HEK293 (cell line): ENCODE measurements around the gene ALOX15.
A peak's percentile ranks its signal among the peaks of the same experiment; 100 is the strongest.

Experiments
- CTCF ChIA-PET: fragments of 350-600 bp; formaldehyde crosslinking; extraction: SDS; loops from one replicate; lab custom pipeline; 2021; ENCODE audit warnings: antibody characterized with exemption; lab: Yijun Ruan, JAX
- POLR2A ChIA-PET: fragments of 300-600 bp; formaldehyde crosslinking; extraction: SDS; loops from one replicate; lab custom pipeline; 2020; ENCODE audit warnings: antibody characterized with exemption, inconsistent platforms; lab: Yijun Ruan, JAX
- H3K27ac ChIP-seq: fragments of 200-500 bp; sonication (Bioruptor generic); 2 replicates; pipeline ENCODE4 v1.5.1; 2014; ENCODE audit warnings: low read depth, low read length, control low read depth, inconsistent platforms; ENCODE audit errors: extremely low read depth
- H3K36me3 ChIP-seq, 2 experiments: fragments of 200-500 bp in 1 of 2; sonication (Bioruptor generic) in 1 of 2; 1 replicate in 1 of 2; 2 replicates in 1 of 2; pipeline ENCODE4 v1.5.1; 2014 to 2017; ENCODE audit warnings: inconsistent platforms in 2 of 2, low read length in 2 of 2; ENCODE audit not compliant: control insufficient read depth in 2 of 2, insufficient read depth in 1 of 2
- H3K4me1 ChIP-seq: fragments of 200-500 bp; sonication (Bioruptor generic); 2 replicates; pipeline ENCODE4 v1.5.1; 2014; ENCODE audit warnings: mild to moderate bottlenecking, low read length, inconsistent platforms; ENCODE audit not compliant: control insufficient read depth, insufficient read depth
- H3K4me3 ChIP-seq: 2 replicates; pipeline ENCODE4 v1.5.1; 2011; ENCODE audit warnings: low read depth, mild to moderate bottlenecking, control low read depth, low read length, moderate library complexity
- H3K9me3 ChIP-seq: fragments of 200-500 bp; sonication (Bioruptor generic); 2 replicates; pipeline ENCODE4 v1.5.1; 2014; ENCODE audit warnings: low read depth, low read length, inconsistent platforms; ENCODE audit not compliant: control insufficient read depth, insufficient read depth
- HOXA7 ChIP-seq: sonication (generic); formaldehyde crosslinking; IDR thresholded peaks from 2 replicates; pipeline ENCODE4 v1.8.1; 2022; ENCODE audit warnings: missing genetic modification reagents, borderline replicate concordance
- OVOL3 ChIP-seq: fragments of 450-650 bp; formaldehyde crosslinking; IDR thresholded peaks from 2 replicates; pipeline ENCODE4 v1.5.1; 2016; ENCODE audit warnings: missing biosample characterization, missing genetic modification characterization
- PRDM1 ChIP-seq: fragments of 450-650 bp; formaldehyde crosslinking; IDR thresholded peaks from 2 replicates; pipeline ENCODE4; 2016; ENCODE audit warnings: missing biosample characterization, missing genetic modification characterization
- PRDM10 ChIP-seq: fragments of 450-650 bp; formaldehyde crosslinking; IDR thresholded peaks from 2 replicates; pipeline ENCODE4 v1.5.1; 2016; ENCODE audit warnings: missing biosample characterization, missing genetic modification characterization
- SCRT1 ChIP-seq: fragments of 450-650 bp; formaldehyde crosslinking; IDR thresholded peaks from 2 replicates; pipeline ENCODE4 v1.5.1; 2016; ENCODE audit warnings: missing biosample characterization, missing genetic modification characterization, borderline replicate concordance
- SETDB1 ChIP-seq: IDR thresholded peaks from one replicate; pipeline ENCODE4 v1.6.1; 2017; ENCODE audit warnings: mild to moderate bottlenecking, low read length, moderate library complexity, mixed read lengths; ENCODE audit not compliant: insufficient read length
- TCF7L2 ChIP-seq: IDR thresholded peaks from 2 replicates; pipeline ENCODE4 v1.6.1; 2011; ENCODE audit warnings: low read depth, mild to moderate bottlenecking, inconsistent platforms, low read length, moderate library complexity, borderline replicate concordance
- ZBTB26 ChIP-seq: fragments of 450-650 bp; formaldehyde crosslinking; optimal IDR thresholded peaks from 2 replicates; pipeline ENCODE3; 2016; ENCODE audit warnings: missing biosample characterization, mild to moderate bottlenecking, missing genetic modification characterization
- ZBTB6 ChIP-seq: fragments of 450-650 bp; formaldehyde crosslinking; IDR thresholded peaks from 2 replicates; pipeline ENCODE4 v1.5.1; 2017; ENCODE audit warnings: missing biosample characterization, missing genetic modification characterization
- ZNF24 ChIP-seq: fragments of 450-650 bp; formaldehyde crosslinking; IDR thresholded peaks from 2 replicates; pipeline ENCODE4 v1.5.1; 2016; ENCODE audit warnings: missing biosample characterization, missing genetic modification characterization
- ZNF354C ChIP-seq: fragments of 450-650 bp; formaldehyde crosslinking; IDR thresholded peaks from 2 replicates; pipeline ENCODE4 v1.5.1; 2016; ENCODE audit warnings: missing biosample characterization, missing genetic modification characterization, low read depth, borderline replicate concordance
- ZNF366 ChIP-seq: fragments of 450-650 bp; formaldehyde crosslinking; conservative IDR thresholded peaks from 2 replicates; pipeline ENCODE4 v1.5.1; 2016; ENCODE audit warnings: missing biosample characterization, missing genetic modification characterization
- ZNF488 ChIP-seq: fragments of 450-650 bp; formaldehyde crosslinking; IDR thresholded peaks from 2 replicates; pipeline ENCODE4 v1.5.1; 2016; ENCODE audit warnings: missing biosample characterization, missing genetic modification characterization
- ZNF529 ChIP-seq: fragments of 450-650 bp; formaldehyde crosslinking; IDR thresholded peaks from 2 replicates; pipeline ENCODE4 v1.5.1; 2017; ENCODE audit warnings: missing genetic modification characterization, missing biosample characterization; ENCODE audit not compliant: insufficient replicate concordance
- ZNF624 ChIP-seq: fragments of 450-650 bp; formaldehyde crosslinking; IDR thresholded peaks from 2 replicates; pipeline ENCODE4 v1.5.1; 2017; ENCODE audit warnings: missing biosample characterization, missing genetic modification characterization
- ZNF664 ChIP-seq: fragments of 450-650 bp; formaldehyde crosslinking; IDR thresholded peaks from 2 replicates; pipeline ENCODE4 v1.5.1; 2016; ENCODE audit warnings: missing biosample characterization, missing genetic modification characterization
- ZNF704 ChIP-seq: fragments of 450-650 bp; formaldehyde crosslinking; IDR thresholded peaks from 2 replicates; pipeline ENCODE4 v1.5.1; 2016; ENCODE audit warnings: missing biosample characterization, missing genetic modification characterization
- ZNF768 ChIP-seq: fragments of 450-650 bp; formaldehyde crosslinking; IDR thresholded peaks from 2 replicates; pipeline ENCODE4 v1.5.1; 2018; ENCODE audit warnings: missing biosample characterization, mild to moderate bottlenecking, missing genetic modification characterization
- ZSCAN18 ChIP-seq: fragments of 450-650 bp; formaldehyde crosslinking; IDR thresholded peaks from 2 replicates; pipeline ENCODE4 v1.5.1; 2016; ENCODE audit warnings: missing biosample characterization, missing genetic modification characterization

The ALOX15 gene

GRCh38 chr17:4622375-4622774 lies 19.1 kb downstream of the ALOX15 start:
- ChIA-PET CTCF (interaction anchor here (0.6 to 7.2 kb wide), 5 partner anchors 9 to 54 kb away, joined by 3 to 289 read pairs (median 3); no protein-coding TSS in a partner anchor), POLR2A (no interaction called here)
- Histone ChIP-seq H3K36me3 (no peaks in the 10 kb centered on the region), H3K4me3 (no peak overlapping the region), H3K9me3 (no peaks in the 10 kb centered on the region), H3K27ac (no peak overlapping the region), H3K4me1 (no peaks in the 10 kb centered on the region; the same call in 1 of the 2 replicates)
- TF ChIP-seq SETDB1, result peak; percentile 96
- no peak for TF ChIP-seq ZNF768
- peak; percentile 97 for TF ChIP-seq ZNF624

GRCh38 chr17:4620531-4621101 lies 20.9 kb downstream of the ALOX15 start:
- Histone ChIP-seq H3K27ac (no peak overlapping the region), H3K9me3 (no peaks in the 10 kb centered on the region), H3K4me1 (no peaks in the 10 kb centered on the region; the same call in 1 of the 2 replicates), H3K36me3 (no peaks in the 10 kb centered on the region), H3K4me3 (no peak overlapping the region)
- TF ChIP-seq PRDM1 (peak; percentile 89), ZNF366 (tag by site-specific recombination) (peak; percentile 95), ZNF354C (no peak)
- ChIA-PET POLR2A (no interaction called here), CTCF (interaction anchor here (1.0 to 7.2 kb wide), 2 partner anchors 12 to 52 kb away, joined by 3 to 289 read pairs; no protein-coding TSS in a partner anchor)

- H3K9me3 ChIP-seq, result no peaks in the 10 kb centered on the region
- no peaks in the 10 kb centered on the region for H3K36me3 ChIP-seq
- CTCF ChIA-PET, result interaction anchor here (0.5 to 2.3 kb wide), 5 partner anchors 8 to 325 kb away, joined by 3 to 13 read pairs (median 5); no protein-coding TSS in a partner anchor
- H3K4me1 ChIP-seq, result no peaks in the 10 kb centered on the region
- no peak overlapping the region for H3K27ac ChIP-seq
- no peak overlapping the region for H3K4me3 ChIP-seq
- POLR2A ChIA-PET, result no interaction called here
- no peak for TF ChIP-seq ZNF704 (tag by site-specific recombination)
- no peak for TF ChIP-seq PRDM10 (tag by site-specific recombination)
- no peak for TF ChIP-seq OVOL3
- TF ChIP-seq ZNF624, result no peak
- no peak for TF ChIP-seq ZBTB26 (tag by site-specific recombination)
- TF ChIP-seq TCF7L2, result no peak
- TF ChIP-seq ZSCAN18 (tag by site-specific recombination), result no peak
- TF ChIP-seq HOXA7 (CRISPR knock-in tag), result no peak
- no peak for TF ChIP-seq ZNF488 (tag by site-specific recombination)
- no peak for TF ChIP-seq ZNF664 (tag by site-specific recombination)
- TF ChIP-seq SCRT1, result no peak
- TF ChIP-seq ZNF529 (tag by site-specific recombination), result no peak
- TF ChIP-seq ZBTB6, result no peak
- no peak for TF ChIP-seq ZNF24
Observed at GRCh38 chr17:4617590-4618351, 23.7 kb downstream of the ALOX15 start.
